IMR-90 (cell line): ENCODE data around the gene ZSWIM3. TPM values are rescaled to one million over a fixed set of nuclear protein-coding genes. Genes with fewer than 3 reads are reported as not detected.

ENCODE experiments used
- ATAC-seq: fragments of 200-7000 bp; cut with Tn5 transposase; 2 replicates; pipeline ENCODE4 v1.9.1; 2020; ENCODE audit warnings: low read depth, mild to moderate bottlenecking, moderate library complexity
- BruUV-seq: library from RNA; stranded (reverse); fragments of 400-500 nt; replicated peaks from 2 replicates; lab custom pipeline; 2021; lab: Mats Ljungman, UMichigan
- CTCF ChIA-PET: fragments of 300-600 bp; formaldehyde crosslinking; extraction: SDS; loops from one replicate; lab custom pipeline; 2021; ENCODE audit warnings: antibody characterized with exemption; lab: Yijun Ruan, JAX
- POLR2A ChIA-PET: fragments of 300-600 bp; sonication (Branson Sonifier 250); formaldehyde crosslinking; loops from one replicate; lab custom pipeline; 2022; ENCODE audit warnings: antibody characterized with exemption; ENCODE audit not compliant: unreplicated experiment; lab: Charles Lee
- DNase-seq: peaks from one replicate; pipeline ENCODE4 v3.0.0; 2013
- H2AFZ ChIP-seq: replicated peaks from 2 replicates; pipeline ENCODE3; 2013; ENCODE audit warnings: low read length, mild to moderate bottlenecking; ENCODE audit not compliant: poor library complexity
- H2AK5ac ChIP-seq: 2 replicates; pipeline ENCODE4 v1.6.1; 2013; ENCODE audit warnings: low read depth, low read length, inconsistent platforms
- H2AK9ac ChIP-seq: replicated peaks from 2 replicates; pipeline ENCODE3; 2013; ENCODE audit warnings: mild to moderate bottlenecking, low read depth, low read length, moderate library complexity; ENCODE audit not compliant: poor library complexity
- H2BK120ac ChIP-seq: 2 replicates; pipeline ENCODE4 v1.6.1; 2013; ENCODE audit warnings: low read depth, low read length, inconsistent platforms
- H2BK15ac ChIP-seq: 3 replicates; pipeline ENCODE4 v1.6.1; 2013; ENCODE audit warnings: low read depth, low read length, inconsistent platforms
- H2BK20ac ChIP-seq: 2 replicates; pipeline ENCODE4 v1.6.1; 2013; ENCODE audit warnings: low read depth, mild to moderate bottlenecking, inconsistent platforms, low read length, moderate library complexity
- H2BK5ac ChIP-seq: 2 replicates; pipeline ENCODE4 v1.6.1; 2013; ENCODE audit warnings: mild to moderate bottlenecking, low read depth, low read length, inconsistent platforms; ENCODE audit not compliant: poor library complexity, severe bottlenecking
- H3K14ac ChIP-seq: replicated peaks from 2 replicates; pipeline ENCODE4 v1.6.1; 2013; ENCODE audit warnings: low read depth, low read length, inconsistent platforms
- H3K18ac ChIP-seq: 2 replicates; pipeline ENCODE4 v1.6.1; 2013; ENCODE audit warnings: low read depth, low read length, control low read depth
- H3K23ac ChIP-seq: 2 replicates; pipeline ENCODE4 v1.6.1; 2013; ENCODE audit warnings: low read depth, low read length, inconsistent platforms
- H3K27ac ChIP-seq: 2 replicates; pipeline ENCODE4 v1.5.1; 2013; ENCODE audit warnings: mild to moderate bottlenecking, control low read depth, low read length; ENCODE audit not compliant: insufficient read depth
- H3K27me3 ChIP-seq: 2 replicates; pipeline ENCODE4 v1.6.1; 2013; ENCODE audit warnings: low read length; ENCODE audit not compliant: control insufficient read depth, insufficient read depth
- H3K36me3 ChIP-seq: 2 replicates; pipeline ENCODE4 v1.6.1; 2013; ENCODE audit warnings: low read length, mixed read lengths; ENCODE audit not compliant: control insufficient read depth, insufficient read depth
- H3K4ac ChIP-seq: 2 replicates; pipeline ENCODE4 v1.6.1; 2013; ENCODE audit warnings: low read depth, low read length, inconsistent platforms
- H3K4me1 ChIP-seq: 2 replicates; pipeline ENCODE4 v1.6.1; 2013; ENCODE audit warnings: low read length, mixed read lengths; ENCODE audit not compliant: control insufficient read depth, insufficient read depth
- H3K4me2 ChIP-seq: 2 replicates; pipeline ENCODE4 v1.6.1; 2013; ENCODE audit warnings: low read depth, mild to moderate bottlenecking, control low read depth, low read length, moderate library complexity
- H3K4me3 ChIP-seq: 2 replicates; pipeline ENCODE4 v1.5.1; 2013; ENCODE audit warnings: low read depth, mild to moderate bottlenecking, control low read depth, low read length, moderate library complexity; ENCODE audit not compliant: insufficient read depth
- H3K56ac ChIP-seq: 2 replicates; pipeline ENCODE4 v1.6.1; 2013; ENCODE audit warnings: low read length, inconsistent platforms; ENCODE audit not compliant: insufficient read depth; ENCODE audit errors: extremely low read depth
- H3K79me1 ChIP-seq, 2 experiments: 2 replicates each; pipeline ENCODE4 v1.6.1; 2013; ENCODE audit warnings: low read length in 2 of 2, inconsistent platforms in 1 of 2, low read depth in 1 of 2
- H3K9ac ChIP-seq: 2 replicates; pipeline ENCODE4 v1.6.1; 2013; ENCODE audit warnings: low read depth, low read length, control low read depth
- H3K9me1 ChIP-seq: 2 replicates; pipeline ENCODE4 v1.6.1; 2013; ENCODE audit warnings: low read length, inconsistent platforms; ENCODE audit not compliant: insufficient read depth
- H3K9me3 ChIP-seq: 2 replicates; pipeline ENCODE4 v1.6.1; 2013; ENCODE audit warnings: low read length; ENCODE audit not compliant: control insufficient read depth, insufficient read depth
- H4K20me1 ChIP-seq: 2 replicates; pipeline ENCODE4 v1.6.1; 2013; ENCODE audit warnings: low read length, inconsistent platforms; ENCODE audit not compliant: insufficient read depth
- H4K5ac ChIP-seq: 2 replicates; pipeline ENCODE4 v1.6.1; 2013; ENCODE audit warnings: mild to moderate bottlenecking, low read depth, low read length, control low read depth
- H4K8ac ChIP-seq, 2 experiments: 2 replicates each; pipeline ENCODE4 v1.6.1; 2013; ENCODE audit warnings: low read depth in 2 of 2, low read length in 2 of 2, control low read depth in 1 of 2, inconsistent platforms in 1 of 2
- H4K91ac ChIP-seq: 2 replicates; pipeline ENCODE4 v1.6.1; 2013; ENCODE audit warnings: low read depth, low read length, inconsistent platforms; ENCODE audit not compliant: insufficient read depth
- BHLHE40 ChIP-seq: fragments of 150-350 bp; IDR thresholded peaks from 2 replicates; pipeline ENCODE4 v1.6.1; 2016; ENCODE audit warnings: mild to moderate bottlenecking, low read depth, low read length
- CEBPB ChIP-seq: IDR thresholded peaks from 2 replicates; pipeline ENCODE4 v1.6.1; 2012; ENCODE audit warnings: low read depth, low read length, improper control_type of control experiment
- ELK1 ChIP-seq: fragments of 150-350 bp; IDR thresholded peaks from 2 replicates; pipeline ENCODE4 v1.6.1; 2016; ENCODE audit warnings: low read depth, mild to moderate bottlenecking, low read length, moderate library complexity, borderline replicate concordance
- MAZ ChIP-seq: IDR thresholded peaks from 2 replicates; pipeline ENCODE4 v1.6.1; 2012; ENCODE audit warnings: low read depth, mild to moderate bottlenecking, low read length, improper control_type of control experiment, moderate library complexity, borderline replicate concordance
- MXI1 ChIP-seq: IDR thresholded peaks from 2 replicates; pipeline ENCODE4 v1.6.1; 2012; ENCODE audit warnings: low read depth, mild to moderate bottlenecking, low read length, moderate library complexity, borderline replicate concordance
- POLR2A ChIP-seq: IDR thresholded peaks from 2 replicates; pipeline ENCODE4 v1.6.1; 2012; ENCODE audit warnings: mild to moderate bottlenecking, low read depth, low read length
- RAD21 ChIP-seq: IDR thresholded peaks from 2 replicates; pipeline ENCODE4 v1.6.1; 2012; ENCODE audit warnings: low read length, improper control_type of control experiment
- SMC3 ChIP-seq: fragments of 150-350 bp; IDR thresholded peaks from 2 replicates; pipeline ENCODE4 v1.6.1; 2016; ENCODE audit warnings: low read depth, mild to moderate bottlenecking, antibody characterized with exemption, low read length, moderate library complexity
- WGBS, 2 experiments: methylation state at CpG; one replicate each; pipeline versions ENCODE4 v1.1.5 to v1.1.7; 2013; ENCODE audit warnings: missing lambda C conversion rate in 2 of 2; ENCODE audit not compliant: insufficient read length in 1 of 2; ENCODE audit errors: extremely low coverage in 2 of 2; 5-methylcytosine and 5-hydroxymethylcytosine counted together
- dilution Hi-C: fragments of 300-500 bp; cut with HindIII; formaldehyde crosslinking; loops from one replicate; pipeline ENCODE4 v1.14.3; 2018; ENCODE audit warnings: low sequenced_read_pairs; ENCODE audit not compliant: unreplicated experiment
- in situ Hi-C: fragments of 300-500 bp; cut with MboI; formaldehyde crosslinking; loops from 3 replicates; pipeline ENCODE4 v1.14.3; 2019; ENCODE audit warnings: low sequenced_read_pairs, inconsistent platforms, mixed read lengths
- intact Hi-C: fragments of 100-400 bp; cut with micrococcal nuclease; formaldehyde crosslinking; loops from 2 replicates; pipeline ENCODE4 v1.10.0; 2022
- polyA plus RNA-seq, 3 experiments: library from polyadenylated mRNA; depleted of rRNA; stranded (reverse); fragments of >200 nt; gene quantifications; 2 replicates each; pipeline ENCODE4 v1.2.3, GENCODE V29; 2012; ENCODE audit warnings: low replicate concordance in 1 of 3
- total RNA-seq: library from RNA; depleted of rRNA; stranded (reverse); fragments of >200 nt; gene quantifications from 2 replicates; pipeline ENCODE4 v1.2.3, GENCODE V29; 2012

Gene ZSWIM3
- total and polyA plus RNA-seq, 2 of the 4 experiments (the other 2 are of a cell fraction) = 3.3 to 8.6 TPM

- no TSS peak for BruUV-seq
- no peaks in the 10 kb centered on the region for H3K27me3 ChIP-seq
- H4K91ac ChIP-seq = no peak overlapping the region
- intact Hi-C loops = no loop called here
- POLR2A ChIA-PET = no interaction called here
- no peak overlapping the region for H3K14ac ChIP-seq
- peaks cover 5% of the 10 kb centered on the region; the same call in 1 of the 2 replicates for H4K20me1 ChIP-seq
- H3K18ac ChIP-seq = no peak overlapping the region
- 100% methylated on average over 1 of the region's 3 CpGs; no CpG with 5 or more reads in 1 of the 2 experiments for WGBS, 2 experiments
- H3K27ac ChIP-seq = no peak overlapping the region
- no peak overlapping the region for H3K56ac ChIP-seq
- CTCF ChIA-PET = no interaction called here
- no peak overlapping the region for H3K23ac ChIP-seq
- H3K79me1 ChIP-seq = peaks cover 11 to 59% of the 10 kb centered on the region in 2 experiments
- no peak overlapping the region for H3K4me3 ChIP-seq
- no peak overlapping the region for H4K8ac ChIP-seq
- no peaks in the 10 kb centered on the region for H3K9me3 ChIP-seq
- H3K4ac ChIP-seq = no peak overlapping the region
- no peak for ATAC-seq
- no peak overlapping the region for H2AFZ ChIP-seq
- no peak overlapping the region for H2AK5ac ChIP-seq
- H3K4me1 ChIP-seq = peaks cover 5% of the 10 kb centered on the region; the same call in 1 of the 2 replicates
- no peak overlapping the region for H2BK120ac ChIP-seq
- H2BK15ac ChIP-seq = no peak overlapping the region
- TF ChIP-seq MAZ (no peak), POLR2A (no peak), MXI1 (no peak), BHLHE40 (no peak), RAD21 (no peak), SMC3 (no peak), CEBPB (no peak), ELK1 (no peak)
- H2BK5ac ChIP-seq = no peak overlapping the region
- H3K36me3 ChIP-seq = peaks cover 21% of the 10 kb centered on the region
- no peak overlapping the region for H4K5ac ChIP-seq
- no peak overlapping the region for H2BK20ac ChIP-seq
- H2AK9ac ChIP-seq = no peak overlapping the region
- peaks cover 6% of the 10 kb centered on the region; the same call in 1 of the 2 replicates for H3K9me1 ChIP-seq
- in situ Hi-C loops = no loop called here
- dilution Hi-C loops = no loop called here
- H3K4me2 ChIP-seq = no peak overlapping the region; the same call in 1 of the 2 replicates
- DNase-seq = no peak
- no peak overlapping the region for H3K9ac ChIP-seq
Observed at GRCh38 chr20:45888681-45889080, 31.3 kb downstream of the ZSWIM3 start.
